Measurements from ENCODE around the gene FRRS1L.
A peak's percentile ranks its signal among the peaks of the same experiment; 100 is the strongest.

Gene FRRS1L

GRCh38 chr9:109117856-109118807 lies 48.9 kb downstream of the FRRS1L start:
- DNase-seq (ENCODE audit: low spot score), result no peak
- Histone ChIP-seq H3K27ac (peak overlapping the region; percentile 73 to 98), H3K4me3 (peak overlapping the region; percentile 99)
- no peak for TF ChIP-seq CTCF (IDR thresholded peaks at IDR 0.05)

GRCh38 chr9:109115931-109116526 lies 51.0 kb downstream of the FRRS1L start:
- peak overlapping the region; percentile 28 for H3K4me3 ChIP-seq
- no peak for TF ChIP-seq CTCF (IDR thresholded peaks at IDR 0.05)
- DNase-seq (ENCODE audit: low spot score), result no peak
- H3K27ac ChIP-seq, result peak overlapping the region in 1 of 2 donors; percentile 98

- Histone ChIP-seq H3K27ac (peak overlapping the region in 1 of 2 donors; percentile 66), H3K4me3 (no peak overlapping the region)
- TF ChIP-seq CTCF (IDR thresholded peaks at IDR 0.05), result no peak
- no peak for DNase-seq (ENCODE audit: low spot score)
Measured at GRCh38 chr9:109114670-109115069, 52.4 kb downstream of the FRRS1L start.

GRCh38 chr9:109113892-109114609 lies 53.0 kb downstream of the FRRS1L start:
- no peak for DNase-seq (ENCODE audit: low spot score)
- Histone ChIP-seq H3K27ac (peak overlapping the region; percentile 30 to 66), H3K4me3 (peak overlapping the region; percentile 23)
- no peak for TF ChIP-seq CTCF (IDR thresholded peaks at IDR 0.05)

GRCh38 chr9:109113254-109113653 lies 53.8 kb downstream of the FRRS1L start:
- DNase-seq (ENCODE audit: low spot score), result no peak
- no peak for TF ChIP-seq CTCF (IDR thresholded peaks at IDR 0.05)
- Histone ChIP-seq H3K27ac (peak overlapping the region; percentile 30 to 66), H3K4me3 (no peak overlapping the region)

GRCh38 chr9:109110329-109111021 lies 56.6 kb downstream of the FRRS1L start:
- Histone ChIP-seq H3K4me3 (peak overlapping the region; percentile 33), H3K27ac (peak overlapping the region; percentile 61 to 71)
- no peak for TF ChIP-seq CTCF (IDR thresholded peaks at IDR 0.05)
- DNase-seq (ENCODE audit: low spot score), result no peak

All from coronary artery (tissue), 2 donors.